HL-60 (cell line): ENCODE data around the gene SHROOM3.

Experiments used
- DNase-seq, 2 experiments: peaks; one replicate each; pipeline ENCODE4 v3.0.0-alpha.2; 2010 to 2020; ENCODE audit warnings: low read depth in 1 of 2, low spot score in 1 of 2
- H3K27ac ChIP-seq: fragments of 250-450 bp; sonication (Bioruptor Pico); replicated peaks from 2 replicates; pipeline ENCODE4 v1.5.1; 2020; ENCODE audit warnings: mild to moderate bottlenecking, moderate library complexity
- H3K27me3 ChIP-seq: fragments of 250-450 bp; sonication (Bioruptor Pico); 2 replicates; pipeline ENCODE4 v1.5.1; 2021; ENCODE audit warnings: mild to moderate bottlenecking, moderate library complexity; ENCODE audit not compliant: insufficient read depth, poor library complexity, severe bottlenecking
- H3K4me3 ChIP-seq: replicated peaks from 2 replicates; pipeline ENCODE4 v1.5.1; 2011; ENCODE audit warnings: mild to moderate bottlenecking, control low read depth, low read length; ENCODE audit not compliant: insufficient read depth
- GABPA ChIP-seq: IDR thresholded peaks from 2 replicates; pipeline ENCODE4 v1.6.1; 2012; ENCODE audit warnings: low read depth
- POLR2AphosphoS5 ChIP-seq: IDR thresholded peaks from 2 replicates; pipeline ENCODE4 v1.6.1; 2012; ENCODE audit warnings: low read depth
- SPI1 ChIP-seq: IDR thresholded peaks from 2 replicates; pipeline ENCODE4 v1.6.1; 2012; ENCODE audit warnings: low read depth, mild to moderate bottlenecking, borderline replicate concordance
- TF ChIP-seq, protein P1 (sequence below): IDR thresholded peaks from one replicate; pipeline ENCODE4 v1.5.1; 2011; ENCODE audit warnings: low read length, control low read depth, inconsistent platforms; ENCODE audit not compliant: insufficient read depth
- TF ChIP-seq, protein P2 (sequence below): IDR thresholded peaks from 2 replicates; pipeline ENCODE4 v1.6.1; 2012; ENCODE audit warnings: low read depth; ENCODE audit not compliant: insufficient replicate concordance

The SHROOM3 gene

DNA sequence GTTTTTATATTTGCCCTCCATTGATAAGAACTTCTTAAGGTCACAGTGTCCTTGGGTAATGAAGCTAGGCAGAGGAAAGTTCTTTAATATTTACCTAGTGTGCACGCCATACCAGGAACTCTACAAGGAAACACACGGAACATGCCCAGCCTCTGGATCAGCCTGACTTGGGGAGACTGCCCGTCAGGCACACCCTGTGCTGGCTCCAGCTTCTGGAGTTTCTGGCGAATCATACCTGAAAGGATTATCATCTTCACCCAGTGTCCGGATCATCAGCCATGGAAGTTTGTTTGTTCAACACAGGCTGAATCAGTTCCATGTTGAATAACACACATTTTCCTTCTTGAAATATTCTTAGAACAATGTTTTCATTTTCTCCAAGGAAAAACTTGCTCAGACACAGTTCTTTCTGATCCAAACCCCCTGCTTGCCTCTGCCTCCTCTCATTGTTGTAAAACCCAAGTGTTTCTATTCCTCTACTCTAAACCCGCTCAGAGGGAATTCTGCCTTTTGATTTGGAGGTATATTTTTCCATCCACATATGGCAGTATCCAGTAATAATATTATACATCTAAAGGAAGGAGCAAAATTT, 176.7 kb downstream of the SHROOM3 start:
- DNase-seq = no peak
- no peak overlapping the region for H3K4me3 ChIP-seq
- TF ChIP-seq GABPA (no peak), SPI1 (no peak), POLR2AphosphoS5 (no peak)
- TF ChIP-seq, protein P1, sequence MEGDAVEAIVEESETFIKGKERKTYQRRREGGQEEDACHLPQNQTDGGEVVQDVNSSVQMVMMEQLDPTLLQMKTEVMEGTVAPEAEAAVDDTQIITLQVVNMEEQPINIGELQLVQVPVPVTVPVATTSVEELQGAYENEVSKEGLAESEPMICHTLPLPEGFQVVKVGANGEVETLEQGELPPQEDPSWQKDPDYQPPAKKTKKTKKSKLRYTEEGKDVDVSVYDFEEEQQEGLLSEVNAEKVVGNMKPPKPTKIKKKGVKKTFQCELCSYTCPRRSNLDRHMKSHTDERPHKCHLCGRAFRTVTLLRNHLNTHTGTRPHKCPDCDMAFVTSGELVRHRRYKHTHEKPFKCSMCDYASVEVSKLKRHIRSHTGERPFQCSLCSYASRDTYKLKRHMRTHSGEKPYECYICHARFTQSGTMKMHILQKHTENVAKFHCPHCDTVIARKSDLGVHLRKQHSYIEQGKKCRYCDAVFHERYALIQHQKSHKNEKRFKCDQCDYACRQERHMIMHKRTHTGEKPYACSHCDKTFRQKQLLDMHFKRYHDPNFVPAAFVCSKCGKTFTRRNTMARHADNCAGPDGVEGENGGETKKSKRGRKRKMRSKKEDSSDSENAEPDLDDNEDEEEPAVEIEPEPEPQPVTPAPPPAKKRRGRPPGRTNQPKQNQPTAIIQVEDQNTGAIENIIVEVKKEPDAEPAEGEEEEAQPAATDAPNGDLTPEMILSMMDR = no peak
- TF ChIP-seq, protein P2, sequence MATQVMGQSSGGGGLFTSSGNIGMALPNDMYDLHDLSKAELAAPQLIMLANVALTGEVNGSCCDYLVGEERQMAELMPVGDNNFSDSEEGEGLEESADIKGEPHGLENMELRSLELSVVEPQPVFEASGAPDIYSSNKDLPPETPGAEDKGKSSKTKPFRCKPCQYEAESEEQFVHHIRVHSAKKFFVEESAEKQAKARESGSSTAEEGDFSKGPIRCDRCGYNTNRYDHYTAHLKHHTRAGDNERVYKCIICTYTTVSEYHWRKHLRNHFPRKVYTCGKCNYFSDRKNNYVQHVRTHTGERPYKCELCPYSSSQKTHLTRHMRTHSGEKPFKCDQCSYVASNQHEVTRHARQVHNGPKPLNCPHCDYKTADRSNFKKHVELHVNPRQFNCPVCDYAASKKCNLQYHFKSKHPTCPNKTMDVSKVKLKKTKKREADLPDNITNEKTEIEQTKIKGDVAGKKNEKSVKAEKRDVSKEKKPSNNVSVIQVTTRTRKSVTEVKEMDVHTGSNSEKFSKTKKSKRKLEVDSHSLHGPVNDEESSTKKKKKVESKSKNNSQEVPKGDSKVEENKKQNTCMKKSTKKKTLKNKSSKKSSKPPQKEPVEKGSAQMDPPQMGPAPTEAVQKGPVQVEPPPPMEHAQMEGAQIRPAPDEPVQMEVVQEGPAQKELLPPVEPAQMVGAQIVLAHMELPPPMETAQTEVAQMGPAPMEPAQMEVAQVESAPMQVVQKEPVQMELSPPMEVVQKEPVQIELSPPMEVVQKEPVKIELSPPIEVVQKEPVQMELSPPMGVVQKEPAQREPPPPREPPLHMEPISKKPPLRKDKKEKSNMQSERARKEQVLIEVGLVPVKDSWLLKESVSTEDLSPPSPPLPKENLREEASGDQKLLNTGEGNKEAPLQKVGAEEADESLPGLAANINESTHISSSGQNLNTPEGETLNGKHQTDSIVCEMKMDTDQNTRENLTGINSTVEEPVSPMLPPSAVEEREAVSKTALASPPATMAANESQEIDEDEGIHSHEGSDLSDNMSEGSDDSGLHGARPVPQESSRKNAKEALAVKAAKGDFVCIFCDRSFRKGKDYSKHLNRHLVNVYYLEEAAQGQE = no peak
- H3K27me3 ChIP-seq = peaks cover under 1% of the 10 kb centered on the region
- H3K27ac ChIP-seq = no peak overlapping the region

- H3K27ac ChIP-seq = no peak overlapping the region
- H3K4me3 ChIP-seq = no peak overlapping the region
- TF ChIP-seq, protein P1 = no peak
- TF ChIP-seq SPI1 (no peak), POLR2AphosphoS5 (no peak), GABPA (no peak)
- TF ChIP-seq, protein P2 = no peak
- H3K27me3 ChIP-seq = peaks cover 3% of the 10 kb centered on the region
- DNase-seq = no peak
Observed at GRCh38 chr4:76614589-76614988, 179.6 kb downstream of the SHROOM3 start.

DNA sequence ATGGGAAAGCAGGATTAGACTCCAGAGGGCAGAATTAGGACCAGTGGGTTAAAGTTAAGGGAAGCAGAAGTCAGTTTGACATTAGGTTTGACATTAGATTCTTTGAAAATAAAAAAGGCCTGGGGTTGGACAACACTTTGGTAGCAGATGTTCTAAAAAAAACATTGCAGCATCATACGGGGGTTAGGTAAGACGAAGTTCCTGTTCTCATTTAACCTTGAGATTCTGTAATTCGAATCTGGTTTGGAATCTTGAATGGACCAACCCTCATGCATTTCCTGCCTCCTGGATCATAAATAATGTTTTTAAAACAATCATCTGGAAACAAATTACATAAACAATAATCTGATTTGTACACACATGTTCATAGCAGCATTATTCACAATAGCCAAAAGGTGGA, 181.0 kb downstream of the SHROOM3 start:
- TF ChIP-seq, protein P1 = no peak
- TF ChIP-seq, protein P2 = no peak
- TF ChIP-seq GABPA = no peak
- no peak for TF ChIP-seq SPI1
- TF ChIP-seq POLR2AphosphoS5 = no peak
- no peak overlapping the region for H3K27ac ChIP-seq
- H3K27me3 ChIP-seq = peaks cover 3% of the 10 kb centered on the region
- DNase-seq = no peak
- no peak overlapping the region for H3K4me3 ChIP-seq
